ENCODE data around the gene AOPEP. TPM values are rescaled to one million over a fixed set of nuclear protein-coding genes. Genes with fewer than 3 reads are reported as not detected.

Gene AOPEP
- total RNA-seq, 1 experiment from 2014 or later: 14.4 TPM

- Mint-ChIP-seq H3K4me3 (peak overlapping the region; percentile 62), H3K36me3 (no peaks in the 10 kb centered on the region), H3K27ac (no peak overlapping the region), H3K4me1 (peaks cover 59% of the 10 kb centered on the region), H3K27me3 (ENCODE audit: low read depth) (peaks cover 31% of the 10 kb centered on the region), H3K9me3 (no peaks in the 10 kb centered on the region)
- ChIA-PET CTCF (interaction anchor here (0.6 to 2.9 kb wide), 38 partner anchors 9 to 491 kb away, joined by 3 to 22 read pairs (median 4); partner anchors contain the start of gene PCAT7), POLR2A (no interaction called here)
- ATAC-seq: peak; percentile 24
- TF ChIP-seq ZNF232 (CRISPR knock-in tag; IDR thresholded peaks at IDR 0.05) (no peak), ZNF425 (CRISPR knock-in tag; conservative IDR thresholded peaks at IDR 0.05) (no peak), CREB1 (CRISPR knock-in tag; IDR thresholded peaks at IDR 0.05) (no peak), TEAD4 (CRISPR knock-in tag; IDR thresholded peaks at IDR 0.05) (no peak), ESRRA (CRISPR knock-in tag; IDR thresholded peaks at IDR 0.05; ENCODE audit: borderline replicate concordance) (no peak), ATF1 (CRISPR knock-in tag; IDR thresholded peaks at IDR 0.05) (no peak), JAZF1 (CRISPR knock-in tag; IDR thresholded peaks at IDR 0.05) (no peak), ATF2 (CRISPR knock-in tag; IDR thresholded peaks at IDR 0.05; ENCODE audit: borderline replicate concordance, low read depth) (no peak), ZNF121 (CRISPR knock-in tag; IDR thresholded peaks at IDR 0.05) (no peak), ATF3 (CRISPR knock-in tag; conservative IDR thresholded peaks at IDR 0.05) (no peak), MAX (CRISPR knock-in tag; IDR thresholded peaks at IDR 0.05) (no peak)
- TF ChIP-seq, protein P1, sequence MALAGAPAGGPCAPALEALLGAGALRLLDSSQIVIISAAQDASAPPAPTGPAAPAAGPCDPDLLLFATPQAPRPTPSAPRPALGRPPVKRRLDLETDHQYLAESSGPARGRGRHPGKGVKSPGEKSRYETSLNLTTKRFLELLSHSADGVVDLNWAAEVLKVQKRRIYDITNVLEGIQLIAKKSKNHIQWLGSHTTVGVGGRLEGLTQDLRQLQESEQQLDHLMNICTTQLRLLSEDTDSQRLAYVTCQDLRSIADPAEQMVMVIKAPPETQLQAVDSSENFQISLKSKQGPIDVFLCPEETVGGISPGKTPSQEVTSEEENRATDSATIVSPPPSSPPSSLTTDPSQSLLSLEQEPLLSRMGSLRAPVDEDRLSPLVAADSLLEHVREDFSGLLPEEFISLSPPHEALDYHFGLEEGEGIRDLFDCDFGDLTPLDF (CRISPR knock-in tag; IDR thresholded peaks at IDR 0.05): no peak
- TF ChIP-seq, protein P2, sequence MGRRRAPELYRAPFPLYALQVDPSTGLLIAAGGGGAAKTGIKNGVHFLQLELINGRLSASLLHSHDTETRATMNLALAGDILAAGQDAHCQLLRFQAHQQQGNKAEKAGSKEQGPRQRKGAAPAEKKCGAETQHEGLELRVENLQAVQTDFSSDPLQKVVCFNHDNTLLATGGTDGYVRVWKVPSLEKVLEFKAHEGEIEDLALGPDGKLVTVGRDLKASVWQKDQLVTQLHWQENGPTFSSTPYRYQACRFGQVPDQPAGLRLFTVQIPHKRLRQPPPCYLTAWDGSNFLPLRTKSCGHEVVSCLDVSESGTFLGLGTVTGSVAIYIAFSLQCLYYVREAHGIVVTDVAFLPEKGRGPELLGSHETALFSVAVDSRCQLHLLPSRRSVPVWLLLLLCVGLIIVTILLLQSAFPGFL (CRISPR knock-in tag; IDR thresholded peaks at IDR 0.05; ENCODE audit: borderline replicate concordance): no peak
- TF ChIP-seq, protein P3, sequence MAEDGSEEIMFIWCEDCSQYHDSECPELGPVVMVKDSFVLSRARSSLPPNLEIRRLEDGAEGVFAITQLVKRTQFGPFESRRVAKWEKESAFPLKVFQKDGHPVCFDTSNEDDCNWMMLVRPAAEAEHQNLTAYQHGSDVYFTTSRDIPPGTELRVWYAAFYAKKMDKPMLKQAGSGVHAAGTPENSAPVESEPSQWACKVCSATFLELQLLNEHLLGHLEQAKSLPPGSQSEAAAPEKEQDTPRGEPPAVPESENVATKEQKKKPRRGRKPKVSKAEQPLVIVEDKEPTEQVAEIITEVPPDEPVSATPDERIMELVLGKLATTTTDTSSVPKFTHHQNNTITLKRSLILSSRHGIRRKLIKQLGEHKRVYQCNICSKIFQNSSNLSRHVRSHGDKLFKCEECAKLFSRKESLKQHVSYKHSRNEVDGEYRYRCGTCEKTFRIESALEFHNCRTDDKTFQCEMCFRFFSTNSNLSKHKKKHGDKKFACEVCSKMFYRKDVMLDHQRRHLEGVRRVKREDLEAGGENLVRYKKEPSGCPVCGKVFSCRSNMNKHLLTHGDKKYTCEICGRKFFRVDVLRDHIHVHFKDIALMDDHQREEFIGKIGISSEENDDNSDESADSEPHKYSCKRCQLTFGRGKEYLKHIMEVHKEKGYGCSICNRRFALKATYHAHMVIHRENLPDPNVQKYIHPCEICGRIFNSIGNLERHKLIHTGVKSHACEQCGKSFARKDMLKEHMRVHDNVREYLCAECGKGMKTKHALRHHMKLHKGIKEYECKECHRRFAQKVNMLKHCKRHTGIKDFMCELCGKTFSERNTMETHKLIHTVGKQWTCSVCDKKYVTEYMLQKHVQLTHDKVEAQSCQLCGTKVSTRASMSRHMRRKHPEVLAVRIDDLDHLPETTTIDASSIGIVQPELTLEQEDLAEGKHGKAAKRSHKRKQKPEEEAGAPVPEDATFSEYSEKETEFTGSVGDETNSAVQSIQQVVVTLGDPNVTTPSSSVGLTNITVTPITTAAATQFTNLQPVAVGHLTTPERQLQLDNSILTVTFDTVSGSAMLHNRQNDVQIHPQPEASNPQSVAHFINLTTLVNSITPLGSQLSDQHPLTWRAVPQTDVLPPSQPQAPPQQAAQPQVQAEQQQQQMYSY (CRISPR knock-in tag; IDR thresholded peaks at IDR 0.05): no peak
- peak; percentile 39 for DNase-seq (ENCODE audit: low spot score)
Observed at GRCh38 chr9:95045751-95046150, 319.3 kb downstream of the AOPEP start.

Measured in WTC11 (cell line).